ENCODE measurements around the gene APEX2.

The APEX2 gene

GRCh38 chrX:54964766-54965497, 35.2 kb upstream of the APEX2 start:
- Histone ChIP-seq H2AFZ (ENCODE audit: low read depth, low read length) (no peak overlapping the region), H3K27me3 (ENCODE audit: insufficient read depth, low read length, poor library complexity) (no peaks in the 10 kb centered on the region), H4K20me1 (ENCODE audit: insufficient read depth, low read length) (no peaks in the 10 kb centered on the region), H3K36me3 (ENCODE audit: insufficient read depth, low read length) (no peaks in the 10 kb centered on the region), H3K4me3 (ENCODE audit: low read depth in 1 of 2, low read length in 2 of 2) (no peak overlapping the region), H3K4me1 (ENCODE audit: insufficient read depth, low read length) (no peaks in the 10 kb centered on the region), H3K79me2 (ENCODE audit: insufficient read depth, low read length) (no peaks in the 10 kb centered on the region), H3K4me2 (ENCODE audit: insufficient read depth, low read length) (no peak overlapping the region), H3K9ac (ENCODE audit: low read depth, low read length) (no peak overlapping the region), H3K9me3 (ENCODE audit: insufficient read depth, low read length, severe bottlenecking) (no peaks in the 10 kb centered on the region), H3K27ac (ENCODE audit: low read length) (no peak overlapping the region)
- ATAC-seq (ENCODE audit: insufficient read depth, low read depth) (no peak), DNase-seq (no peak)
- TF ChIP-seq EZH2 (IDR thresholded peaks at IDR 0.05; ENCODE audit: borderline replicate concordance, low read depth, low read length, severe bottlenecking) (no peak), CTCF (IDR thresholded peaks at IDR 0.05; ENCODE audit: borderline replicate concordance, extremely low read depth, low read length, poor library complexity, severe bottlenecking) (no peak)

GRCh38 chrX:54977387-54977786, 22.8 kb upstream of the APEX2 start:
- H4K20me1 ChIP-seq (ENCODE audit: insufficient read depth, low read length), result no peaks in the 10 kb centered on the region
- no peaks in the 10 kb centered on the region for H3K27me3 ChIP-seq (ENCODE audit: insufficient read depth, low read length, poor library complexity)
- H3K9ac ChIP-seq (ENCODE audit: low read depth, low read length), result no peak overlapping the region
- ATAC-seq (ENCODE audit: insufficient read depth, low read depth) (no peak), DNase-seq (no peak)
- no peak for TF ChIP-seq CTCF (IDR thresholded peaks at IDR 0.05; ENCODE audit: borderline replicate concordance, extremely low read depth, low read length, poor library complexity, severe bottlenecking)
- no peak for TF ChIP-seq EZH2 (IDR thresholded peaks at IDR 0.05; ENCODE audit: borderline replicate concordance, low read depth, low read length, severe bottlenecking)
- H3K36me3 ChIP-seq (ENCODE audit: insufficient read depth, low read length), result no peaks in the 10 kb centered on the region
- no peaks in the 10 kb centered on the region for H3K79me2 ChIP-seq (ENCODE audit: insufficient read depth, low read length)
- H3K4me1 ChIP-seq (ENCODE audit: insufficient read depth, low read length), result no peaks in the 10 kb centered on the region
- H2AFZ ChIP-seq (ENCODE audit: low read depth, low read length), result no peak overlapping the region
- no peak overlapping the region for H3K4me2 ChIP-seq (ENCODE audit: insufficient read depth, low read length)
- H3K27ac ChIP-seq (ENCODE audit: low read length), result no peak overlapping the region
- H3K4me3 ChIP-seq (ENCODE audit: low read depth in 1 of 2, low read length in 2 of 2), result no peak overlapping the region
- no peaks in the 10 kb centered on the region for H3K9me3 ChIP-seq (ENCODE audit: insufficient read depth, low read length, severe bottlenecking)

- Histone ChIP-seq H3K9ac (ENCODE audit: low read depth, low read length) (no peak overlapping the region), H3K79me2 (ENCODE audit: insufficient read depth, low read length) (no peaks in the 10 kb centered on the region), H3K4me3 (ENCODE audit: low read depth in 1 of 2, low read length in 2 of 2) (no peak overlapping the region), H3K4me1 (ENCODE audit: insufficient read depth, low read length) (no peaks in the 10 kb centered on the region), H3K27me3 (ENCODE audit: insufficient read depth, low read length, poor library complexity) (no peaks in the 10 kb centered on the region), H2AFZ (ENCODE audit: low read depth, low read length) (no peak overlapping the region), H3K4me2 (ENCODE audit: insufficient read depth, low read length) (no peak overlapping the region), H3K9me3 (ENCODE audit: insufficient read depth, low read length, severe bottlenecking) (no peaks in the 10 kb centered on the region), H3K27ac (ENCODE audit: low read length) (no peak overlapping the region), H4K20me1 (ENCODE audit: insufficient read depth, low read length) (no peaks in the 10 kb centered on the region), H3K36me3 (ENCODE audit: insufficient read depth, low read length) (no peaks in the 10 kb centered on the region)
- DNase-seq, result no peak
- no peak for TF ChIP-seq CTCF (IDR thresholded peaks at IDR 0.05; ENCODE audit: borderline replicate concordance, extremely low read depth, low read length, poor library complexity, severe bottlenecking)
- no peak for TF ChIP-seq EZH2 (IDR thresholded peaks at IDR 0.05; ENCODE audit: borderline replicate concordance, low read depth, low read length, severe bottlenecking)
- no peak for ATAC-seq (ENCODE audit: insufficient read depth, low read depth)
Measured at GRCh38 chrX:54978448-54978847, 21.7 kb upstream of the APEX2 start.

All from DND-41 (cell line).